Ovary (tissue), 9 donors: ENCODE results near the gene CERK. TPM values are rescaled to one million over a fixed set of nuclear protein-coding genes. Genes with fewer than 3 reads are reported as not detected.

ENCODE experiments used
- DNase-seq, 5 donors: peaks; one replicate each; pipeline ENCODE4 v3.0.0-alpha.2; 2019 to 2020
- H3K27ac ChIP-seq, 2 donors: fragments of 200-600 bp; one replicate each; pipeline versions ENCODE4 v1.5.1 to v1.8.0; 2019 to 2022
- H3K27me3 ChIP-seq: fragments of 200-600 bp; one replicate; pipeline ENCODE4 v1.8.0; 2022
- H3K36me3 ChIP-seq: fragments of 200-600 bp; sonication (generic); one replicate; pipeline ENCODE4 v1.5.1; 2019
- H3K4me1 ChIP-seq: one replicate; pipeline ENCODE4 v1.8.1; 2013; ENCODE audit warnings: mild to moderate bottlenecking, moderate library complexity; ENCODE audit not compliant: insufficient read depth
- H3K4me3 ChIP-seq: fragments of 200-600 bp; sonication (generic); one replicate; pipeline ENCODE4 v1.5.1; 2017
- H3K9me3 ChIP-seq, 2 donors: fragments of 200-600 bp in 1 of 2; sonication (generic) in 1 of 2; one replicate each; pipeline versions ENCODE4 v1.5.1 to v1.8.1; 2013 to 2019; ENCODE audit warnings: mild to moderate bottlenecking in 1 of 2, moderate library complexity in 1 of 2
- EP300 ChIP-seq: sonication (generic); formaldehyde crosslinking; IDR thresholded peaks from one replicate; pipeline ENCODE4 v1.6.1; 2017; ENCODE audit warnings: antibody characterized with exemption
- POLR2A ChIP-seq: fragments of 450-650 bp; IDR thresholded peaks from one replicate; pipeline ENCODE4 v1.6.1; 2017; ENCODE audit warnings: antibody characterized with exemption, mild to moderate bottlenecking, moderate library complexity
- WGBS, 3 donors: extraction: QIAGEN DNeasy Blood & Tissue Kit in 1 of 3; methylation state at CpG; one replicate each; pipeline versions ENCODE4 v1.1.5 to v1.1.7; 2013 to 2017; 5-methylcytosine and 5-hydroxymethylcytosine counted together
- intact Hi-C, 4 donors: fragments of 100-400 bp; cut with DNase I; formaldehyde crosslinking; loops; one replicate each; pipeline versions ENCODE4 v1.11.0 to v1.15.1; 2022 to 2023
- polyA plus RNA-seq, 2 donors: library from polyadenylated mRNA; stranded (reverse); fragments of 200-250 nt in 1 of 2; fragments of 350-450 nt in 1 of 2; fragmentation: Illumina TruSeq in 1 of 2; extraction: RNeasy Lipid Tissue Mini Kit (QIAGEN cat#74804) in 1 of 2; gene quantifications; one replicate each; pipeline ENCODE4 v1.2.3, GENCODE V29; 2013 to 2014
- total RNA-seq, 7 donors: library from RNA; depleted of rRNA in 2 of 7; stranded (reverse); fragments of >200 nt in 2 of 7; fragmentation: NEBNext Ultra II Directional in 3 of 7; extraction: Animal tissue kit (Norgen Biotek cat#: 25700) in 3 of 7; gene quantifications; one replicate each; pipeline versions ENCODE4 v1.1.0 to v1.2.4, GENCODE V29; 2016 to 2023
- TF ChIP-seq, protein P1 (sequence below), 3 donors: fragments of 450-650 bp in 2 of 3; fragments of 200-600 bp in 1 of 3; IDR thresholded peaks; one replicate each; pipeline versions ENCODE4 v1.5.1 to v1.8.0; 2016 to 2022; ENCODE audit warnings: antibody characterized with exemption in 3 of 3, mild to moderate bottlenecking in 1 of 3
- donor health status: DM: no; HTN: no; CAD: no; lungs with moderate emphysema.
- donor health status: DM: no; HTN: no; CAD: no.
- donor health status: Bipolar disorder and iron deficiency.
- donor health status: DM: yes; HTN: yes; CAD: no.
- donor health status: DM: no; HTN: no; CAD: no.
- donor health status: DM: yes; HTN: yes; CAD: no.

The CERK gene
- total and polyA plus RNA-seq, 9 donors = 27.1 to 71.1 (median 46.8) TPM

DNA sequence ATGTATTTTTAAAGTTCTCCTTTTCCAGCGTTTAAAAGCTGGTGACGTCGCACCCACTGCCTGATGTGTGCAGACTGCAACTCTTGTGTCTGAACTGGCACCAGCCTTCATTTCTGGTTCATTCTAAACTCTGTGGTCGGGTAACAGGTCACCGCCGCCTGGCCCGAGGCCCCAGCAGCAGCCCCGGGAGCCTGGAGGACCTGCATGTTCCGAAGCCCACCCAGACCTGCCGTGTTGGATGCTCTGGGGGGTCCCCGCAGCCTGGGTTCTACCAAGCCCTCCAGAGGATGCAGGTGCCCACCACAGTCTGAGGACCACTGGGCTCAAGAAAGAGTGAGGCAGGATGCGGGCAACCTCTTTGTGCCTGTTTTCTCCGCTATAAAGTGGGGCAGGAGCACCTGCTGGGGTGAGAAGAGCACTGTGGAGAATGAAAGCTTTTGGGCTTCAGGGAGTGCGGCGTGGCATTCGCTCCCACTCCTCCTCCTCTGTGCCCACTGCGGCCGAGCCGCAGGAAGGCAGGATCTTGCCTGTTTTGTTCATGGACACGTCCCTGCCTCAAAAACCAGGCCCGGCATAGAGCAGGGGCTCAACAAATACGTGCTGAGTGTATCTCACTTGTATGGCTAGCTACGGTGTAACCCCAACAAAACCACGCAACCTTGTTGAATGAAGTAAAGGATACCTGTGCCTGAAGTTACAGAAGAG is 40.1 kb downstream of the CERK start:
- intact Hi-C loops = no loop called here
- H3K27me3 ChIP-seq = no peaks in the 10 kb centered on the region
- H3K36me3 ChIP-seq = no peaks in the 10 kb centered on the region
- DNase-seq = no peak
- WGBS, 3 donors = 92 to 96% (median 94%) methylated on average over 24 of the region's 24 CpGs
- H3K4me1 ChIP-seq = no peaks in the 10 kb centered on the region
- no peak for TF ChIP-seq EP300
- TF ChIP-seq, protein P1, sequence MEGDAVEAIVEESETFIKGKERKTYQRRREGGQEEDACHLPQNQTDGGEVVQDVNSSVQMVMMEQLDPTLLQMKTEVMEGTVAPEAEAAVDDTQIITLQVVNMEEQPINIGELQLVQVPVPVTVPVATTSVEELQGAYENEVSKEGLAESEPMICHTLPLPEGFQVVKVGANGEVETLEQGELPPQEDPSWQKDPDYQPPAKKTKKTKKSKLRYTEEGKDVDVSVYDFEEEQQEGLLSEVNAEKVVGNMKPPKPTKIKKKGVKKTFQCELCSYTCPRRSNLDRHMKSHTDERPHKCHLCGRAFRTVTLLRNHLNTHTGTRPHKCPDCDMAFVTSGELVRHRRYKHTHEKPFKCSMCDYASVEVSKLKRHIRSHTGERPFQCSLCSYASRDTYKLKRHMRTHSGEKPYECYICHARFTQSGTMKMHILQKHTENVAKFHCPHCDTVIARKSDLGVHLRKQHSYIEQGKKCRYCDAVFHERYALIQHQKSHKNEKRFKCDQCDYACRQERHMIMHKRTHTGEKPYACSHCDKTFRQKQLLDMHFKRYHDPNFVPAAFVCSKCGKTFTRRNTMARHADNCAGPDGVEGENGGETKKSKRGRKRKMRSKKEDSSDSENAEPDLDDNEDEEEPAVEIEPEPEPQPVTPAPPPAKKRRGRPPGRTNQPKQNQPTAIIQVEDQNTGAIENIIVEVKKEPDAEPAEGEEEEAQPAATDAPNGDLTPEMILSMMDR (IDR thresholded peaks at IDR 0.05) = no peak
- no peak for TF ChIP-seq POLR2A
- no peak overlapping the region for H3K4me3 ChIP-seq
- H3K27ac ChIP-seq = no peak overlapping the region
- no peaks in the 10 kb centered on the region for H3K9me3 ChIP-seq

DNA sequence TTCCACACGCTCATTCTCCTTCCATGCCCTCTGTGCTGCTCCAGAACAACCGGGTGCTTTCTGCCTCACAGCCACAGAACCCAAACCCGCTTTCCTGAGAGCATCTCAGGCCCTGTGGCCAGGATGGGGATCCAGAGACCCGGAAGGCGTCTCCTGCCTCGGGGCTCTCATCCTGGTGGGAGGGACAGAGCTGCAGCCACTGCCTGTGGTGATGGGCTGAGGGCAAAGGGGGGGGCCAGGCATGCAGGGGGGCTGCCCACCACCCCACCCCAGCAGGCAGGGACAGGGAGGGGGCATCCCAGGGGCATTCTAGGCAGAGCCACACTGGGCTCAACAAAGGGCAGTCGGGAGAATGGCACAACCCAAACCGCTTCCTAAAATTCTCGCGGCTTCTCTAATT is 41.4 kb downstream of the CERK start:
- DNase-seq = no peak
- Histone ChIP-seq H3K9me3 (no peaks in the 10 kb centered on the region), H3K4me3 (no peak overlapping the region), H3K27me3 (no peaks in the 10 kb centered on the region), H3K4me1 (no peaks in the 10 kb centered on the region), H3K27ac (no peak overlapping the region), H3K36me3 (no peaks in the 10 kb centered on the region)
- WGBS, 3 donors = 89 to 91% (median 90%) methylated on average over 10 of the region's 10 CpGs
- intact Hi-C loops = no loop called here
- TF ChIP-seq EP300 = no peak
- TF ChIP-seq POLR2A = no peak
- TF ChIP-seq, protein P1 (IDR thresholded peaks at IDR 0.05) = no peak

DNA sequence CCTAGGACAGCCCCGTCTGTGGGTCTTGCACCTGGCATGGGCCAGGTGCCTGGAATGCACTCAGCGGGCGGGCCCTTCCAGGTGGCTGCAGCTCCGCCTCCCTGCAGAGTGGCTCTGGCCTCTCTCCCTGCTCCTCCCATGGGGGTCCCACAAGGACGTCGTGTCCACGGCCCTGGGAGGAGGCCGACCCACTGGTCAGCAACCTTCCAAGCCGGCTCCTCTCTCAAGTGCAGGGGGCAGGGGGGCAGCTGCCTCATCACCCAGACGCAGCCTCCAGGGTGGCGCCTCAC is 41.9 kb downstream of the CERK start:
- TF ChIP-seq, protein P1 (IDR thresholded peaks at IDR 0.05) = no peak
- no peak for TF ChIP-seq EP300
- TF ChIP-seq POLR2A = no peak
- DNase-seq = no peak
- Histone ChIP-seq H3K9me3 (no peaks in the 10 kb centered on the region), H3K4me1 (no peaks in the 10 kb centered on the region), H3K4me3 (no peak overlapping the region), H3K27ac (no peak overlapping the region), H3K27me3 (no peaks in the 10 kb centered on the region), H3K36me3 (no peaks in the 10 kb centered on the region)
- 74 to 89% (median 82%) methylated on average over 10 to 11 of the region's 11 CpGs for WGBS, 3 donors
- intact Hi-C loops = no loop called here

DNA sequence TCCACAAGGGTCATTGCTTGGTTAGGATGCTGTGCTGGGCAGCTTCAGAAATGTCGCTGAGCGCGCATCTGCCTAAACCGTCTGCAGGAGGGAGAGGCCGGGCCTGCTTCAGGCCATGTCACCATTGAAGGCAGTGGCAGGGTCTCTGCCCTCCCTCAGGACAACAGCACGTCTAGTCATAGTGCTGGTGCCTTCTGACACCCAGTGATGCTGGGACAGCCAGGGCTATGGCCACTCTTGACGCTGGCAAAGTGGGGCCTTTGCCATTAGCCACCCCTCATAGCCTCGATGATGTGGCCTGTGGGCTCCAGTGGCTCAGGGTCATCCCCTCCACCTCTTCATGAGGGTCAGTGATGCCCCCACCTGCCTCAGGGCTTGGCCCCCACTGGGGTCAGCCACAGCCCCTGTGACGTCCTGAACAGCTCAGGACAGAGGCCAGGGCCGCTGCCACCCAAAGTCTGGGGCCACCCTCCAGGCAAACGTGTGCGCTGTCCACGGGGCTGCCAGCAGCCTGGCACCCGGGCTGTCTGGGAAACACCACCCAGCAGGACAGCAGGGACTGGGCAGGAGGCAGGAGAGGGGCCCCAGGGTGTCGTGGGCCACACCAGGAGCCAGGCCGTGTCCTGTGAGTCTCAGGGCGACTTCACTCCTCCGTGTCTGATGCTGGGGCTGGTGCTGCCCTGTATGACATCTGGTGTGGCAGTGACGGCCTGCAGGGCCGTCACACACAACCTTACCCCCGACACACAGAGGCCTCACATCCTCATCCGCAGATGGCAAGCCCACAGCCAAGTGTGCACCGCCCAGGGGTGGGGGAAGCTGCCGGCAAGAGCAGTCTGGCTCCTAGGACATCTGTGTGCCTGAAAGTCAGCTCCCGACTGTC is 42.5 kb downstream of the CERK start:
- Histone ChIP-seq H3K27me3 (no peaks in the 10 kb centered on the region), H3K27ac (no peak overlapping the region), H3K9me3 (no peaks in the 10 kb centered on the region), H3K4me1 (no peaks in the 10 kb centered on the region), H3K4me3 (no peak overlapping the region), H3K36me3 (no peaks in the 10 kb centered on the region)
- DNase-seq = no peak
- intact Hi-C loops = no loop called here
- WGBS, 3 donors = 86 to 89% (median 88%) methylated on average over 9 to 25 of the region's 25 CpGs
- TF ChIP-seq EP300 (no peak), POLR2A (no peak)
- TF ChIP-seq, protein P1 (IDR thresholded peaks at IDR 0.05) = no peak
